GM18907 (cell line): ENCODE results near the gene RXRA.

Experiments
- ATAC-seq: cut with Tn5 transposase; IDR thresholded peaks from one replicate; pipeline ENCODE4 v1.9.1; 2021; ENCODE audit warnings: mild to moderate bottlenecking, moderate library complexity; ENCODE audit not compliant: unreplicated experiment

RXRA gene

GRCh38 chr9:134335486-134336220 is 9.4 kb downstream of the RXRA start:
- no peak for ATAC-seq

- no peak for ATAC-seq
Observed at GRCh38 chr9:134336228-134336627, 10.0 kb downstream of the RXRA start.

GRCh38 chr9:134336924-134337323 is 10.7 kb downstream of the RXRA start:
- ATAC-seq = no peak

DNA sequence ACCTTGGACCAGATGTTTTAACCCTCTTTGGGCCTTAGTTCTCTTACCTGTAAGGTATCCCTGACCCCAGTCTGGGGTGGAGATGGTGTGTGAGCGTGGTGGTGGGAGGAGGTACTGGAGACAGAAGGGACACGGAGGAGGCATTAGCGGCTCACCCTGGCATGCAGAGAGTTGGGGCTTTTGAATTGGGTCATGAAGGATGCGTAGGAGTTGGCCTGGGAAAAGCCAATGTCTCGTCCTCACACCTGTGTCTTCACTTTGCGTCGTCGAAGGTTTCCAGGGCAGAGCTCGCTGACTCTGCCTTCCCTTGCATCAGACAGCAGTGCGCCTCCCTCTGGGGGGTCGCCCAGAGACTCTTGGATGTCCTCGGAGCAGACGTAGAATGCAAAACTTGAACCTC is 11.2 kb downstream of the RXRA start:
- no peak for ATAC-seq

DNA sequence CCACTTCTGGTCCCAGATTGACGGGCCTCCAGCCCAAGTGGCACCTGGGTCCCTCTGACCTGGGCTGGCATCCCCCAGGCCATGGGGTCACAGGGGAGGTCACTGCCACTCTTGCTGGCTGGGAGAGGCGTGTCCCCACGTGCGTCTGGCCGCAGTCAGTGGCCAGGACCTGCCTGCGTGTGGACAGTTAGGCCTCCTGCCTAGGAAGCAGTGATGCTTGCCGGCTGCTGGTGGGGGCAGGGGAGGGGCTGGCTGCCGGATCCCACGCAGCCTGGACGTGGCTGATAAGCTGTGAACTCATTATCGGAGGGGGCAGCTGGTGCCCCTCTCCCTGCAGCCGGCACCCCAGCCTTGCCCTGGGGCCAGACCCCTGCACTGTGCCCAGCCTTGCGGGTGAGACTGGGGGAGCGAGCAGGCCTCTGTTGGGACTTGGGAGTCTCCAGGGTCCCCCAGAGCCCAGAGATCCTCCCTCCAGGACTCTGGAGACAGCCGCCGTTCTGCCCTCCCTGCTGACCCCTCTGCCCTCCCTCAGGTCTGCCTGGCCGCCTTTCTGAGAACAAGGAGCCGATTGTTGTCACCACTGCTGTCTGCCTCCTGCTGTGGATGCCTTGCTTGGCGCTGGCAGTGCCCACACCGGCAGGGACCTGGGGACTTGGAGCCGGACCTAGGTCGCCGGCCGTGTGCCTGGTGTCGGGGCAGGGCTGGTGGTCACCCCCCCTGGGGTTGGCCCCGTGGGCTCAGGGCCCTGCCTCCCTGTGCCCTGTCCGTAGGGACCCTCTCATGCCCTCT is 12.3 kb downstream of the RXRA start:
- ATAC-seq = no peak

DNA sequence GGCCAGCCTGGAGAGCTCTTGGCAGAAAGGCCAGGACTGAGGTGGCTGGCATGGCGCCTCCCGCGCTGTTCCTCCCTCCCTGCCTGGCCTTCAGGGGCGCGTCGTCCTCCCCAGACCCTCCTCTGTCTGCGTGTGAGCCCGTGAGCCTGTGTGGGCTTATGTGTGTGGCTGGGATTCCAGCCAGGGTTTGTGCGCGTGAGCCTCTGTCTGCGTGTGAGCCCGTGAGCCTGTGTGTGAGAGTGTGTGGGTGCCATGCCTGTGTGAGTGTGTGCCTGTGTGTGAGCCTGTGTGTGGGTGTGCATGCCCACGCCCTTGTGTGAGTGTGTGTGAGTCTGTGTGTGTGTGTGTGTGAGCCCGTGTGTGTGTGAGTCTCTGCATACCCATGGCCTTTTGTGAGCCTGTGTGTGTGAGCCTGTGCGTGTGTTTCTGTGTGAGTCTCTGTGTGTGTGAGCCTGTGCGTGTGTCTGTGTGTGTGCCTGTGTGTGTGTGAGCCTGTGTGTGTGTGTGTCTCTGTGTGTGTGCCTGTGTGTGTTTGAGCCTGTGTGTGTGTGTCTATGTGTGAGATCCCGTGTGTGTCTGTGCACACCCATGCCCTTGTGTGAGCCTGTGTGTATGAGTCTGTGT is 13.0 kb downstream of the RXRA start:
- ATAC-seq = no peak

DNA sequence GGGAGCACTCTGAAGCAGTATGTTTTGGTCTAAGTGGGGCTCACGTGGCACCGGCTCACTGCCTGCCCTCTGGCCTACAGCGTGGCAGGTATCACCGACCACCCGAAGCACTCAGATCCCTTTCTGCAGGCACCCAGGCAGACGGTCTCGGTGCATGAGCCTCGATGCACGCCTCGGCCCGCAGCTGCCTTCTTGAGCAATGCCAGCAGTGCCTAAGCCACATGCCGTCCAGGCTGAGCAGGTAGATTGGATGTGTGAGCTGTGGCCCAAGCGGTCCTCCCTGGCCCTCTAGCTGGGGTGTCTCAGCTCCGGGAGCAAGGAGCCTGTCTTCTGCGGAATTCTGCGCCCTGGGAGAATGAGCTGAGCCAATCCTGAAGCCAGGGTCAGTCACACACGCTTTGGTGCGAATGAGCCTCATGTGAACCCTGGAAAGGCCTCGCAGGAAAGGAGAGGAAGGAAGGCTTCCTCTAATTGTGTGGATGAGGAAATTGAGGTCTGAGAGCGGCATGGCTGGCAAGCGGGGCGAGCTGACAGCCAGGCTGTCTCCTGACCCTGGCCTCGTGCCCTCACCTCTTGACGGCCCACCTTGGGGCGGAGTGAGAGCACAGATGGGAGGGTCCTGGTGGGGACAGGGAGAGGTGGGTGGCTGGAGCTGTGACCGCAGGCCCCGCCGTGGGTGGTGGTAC is 14.4 kb downstream of the RXRA start:
- ATAC-seq = no peak

DNA sequence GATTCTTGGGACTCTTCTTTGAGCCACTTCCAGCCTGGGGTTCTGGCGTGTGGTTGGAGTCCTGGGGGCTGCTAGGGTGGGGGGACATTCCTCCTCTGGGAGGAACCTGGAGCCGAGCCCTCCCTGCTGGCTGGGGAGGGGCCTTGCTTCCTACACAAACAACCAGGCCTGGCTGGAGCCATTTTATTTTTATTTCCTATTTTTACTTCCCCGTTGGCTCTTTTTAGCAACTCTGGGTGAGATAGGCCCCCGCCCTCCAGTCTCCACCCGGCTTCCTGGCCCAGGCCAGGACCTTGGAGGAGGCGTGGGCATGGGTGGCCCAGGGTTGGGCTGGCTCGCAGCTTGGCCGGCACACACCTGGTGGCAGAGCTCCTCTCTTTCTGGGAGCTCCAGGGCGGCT is 15.1 kb downstream of the RXRA start:
- ATAC-seq = no peak

DNA sequence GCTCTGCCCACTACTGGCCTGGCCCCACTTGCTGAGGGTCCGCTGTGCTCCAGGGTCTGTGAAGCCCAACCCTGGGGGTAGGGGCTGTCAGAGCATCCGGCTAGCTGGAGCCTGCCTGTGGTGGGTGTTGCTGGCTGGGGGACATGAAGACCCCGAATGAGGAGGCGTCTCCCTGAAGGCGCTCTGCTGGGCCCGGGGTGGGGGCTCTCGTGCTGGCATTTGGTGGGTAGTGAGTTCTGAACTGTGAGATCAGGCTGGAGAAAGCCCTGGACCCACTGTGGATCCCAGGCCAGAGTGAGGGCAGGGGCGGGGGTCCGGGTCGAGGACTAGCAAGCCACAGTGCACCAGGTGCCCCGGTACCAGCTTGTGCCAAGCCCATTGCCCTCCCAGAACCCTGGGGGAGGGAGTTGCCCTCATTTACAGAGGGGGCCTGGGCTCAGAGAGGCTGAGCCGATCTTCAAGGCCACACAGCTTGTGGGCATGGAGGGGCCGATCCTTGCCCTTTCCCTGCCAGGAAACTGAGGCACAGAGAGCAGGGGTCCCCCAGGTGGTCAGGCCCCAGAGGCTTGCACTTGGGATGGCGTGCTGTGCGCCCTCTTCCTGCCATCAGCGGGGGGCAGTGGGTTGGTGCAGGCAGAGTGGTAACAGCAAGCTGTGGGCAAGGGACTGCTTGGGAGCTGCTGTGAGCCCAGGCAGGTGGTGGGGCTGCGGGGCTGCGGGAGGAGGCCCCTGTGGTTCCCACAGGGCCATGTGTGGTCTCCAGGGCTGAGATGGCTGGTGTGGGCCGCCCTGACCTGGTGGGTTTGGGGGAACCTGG is 15.9 kb downstream of the RXRA start:
- no peak for ATAC-seq

- no peak for ATAC-seq
Observed at GRCh38 chr9:134342746-134343115, 16.5 kb downstream of the RXRA start.

- ATAC-seq = no peak
Observed at GRCh38 chr9:134343637-134344036, 17.4 kb downstream of the RXRA start.

GRCh38 chr9:134344068-134344799 is 18.0 kb downstream of the RXRA start:
- no peak for ATAC-seq

DNA sequence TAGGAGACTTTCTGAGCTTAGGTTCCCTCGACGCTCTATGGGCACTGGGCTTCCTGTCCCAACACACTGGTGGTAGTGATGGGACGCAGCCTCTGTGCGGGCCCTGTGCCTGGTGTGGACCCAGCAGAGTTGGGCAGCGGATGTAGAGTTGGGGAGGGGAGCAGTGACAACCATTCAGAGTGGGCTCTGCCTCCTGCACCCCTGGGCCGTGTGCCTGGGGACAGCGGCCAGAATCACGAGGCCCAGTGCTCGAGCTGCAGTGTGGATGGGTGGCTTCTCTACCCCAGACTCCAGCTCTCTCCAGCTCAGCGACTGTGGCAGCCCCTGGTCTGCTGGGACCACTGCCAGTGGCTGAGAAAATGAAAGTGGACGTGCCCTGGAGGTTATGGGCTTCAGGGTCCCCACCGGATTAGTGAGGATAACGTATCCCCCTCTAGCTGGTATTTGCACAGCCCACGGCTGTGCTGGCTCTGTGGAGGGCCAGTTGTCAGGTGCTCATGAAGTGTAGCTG is 18.6 kb downstream of the RXRA start:
- no peak for ATAC-seq

GRCh38 chr9:134345737-134346136 is 19.5 kb downstream of the RXRA start:
- ATAC-seq = no peak

GRCh38 chr9:134346151-134346550 is 19.9 kb downstream of the RXRA start:
- ATAC-seq = no peak

DNA sequence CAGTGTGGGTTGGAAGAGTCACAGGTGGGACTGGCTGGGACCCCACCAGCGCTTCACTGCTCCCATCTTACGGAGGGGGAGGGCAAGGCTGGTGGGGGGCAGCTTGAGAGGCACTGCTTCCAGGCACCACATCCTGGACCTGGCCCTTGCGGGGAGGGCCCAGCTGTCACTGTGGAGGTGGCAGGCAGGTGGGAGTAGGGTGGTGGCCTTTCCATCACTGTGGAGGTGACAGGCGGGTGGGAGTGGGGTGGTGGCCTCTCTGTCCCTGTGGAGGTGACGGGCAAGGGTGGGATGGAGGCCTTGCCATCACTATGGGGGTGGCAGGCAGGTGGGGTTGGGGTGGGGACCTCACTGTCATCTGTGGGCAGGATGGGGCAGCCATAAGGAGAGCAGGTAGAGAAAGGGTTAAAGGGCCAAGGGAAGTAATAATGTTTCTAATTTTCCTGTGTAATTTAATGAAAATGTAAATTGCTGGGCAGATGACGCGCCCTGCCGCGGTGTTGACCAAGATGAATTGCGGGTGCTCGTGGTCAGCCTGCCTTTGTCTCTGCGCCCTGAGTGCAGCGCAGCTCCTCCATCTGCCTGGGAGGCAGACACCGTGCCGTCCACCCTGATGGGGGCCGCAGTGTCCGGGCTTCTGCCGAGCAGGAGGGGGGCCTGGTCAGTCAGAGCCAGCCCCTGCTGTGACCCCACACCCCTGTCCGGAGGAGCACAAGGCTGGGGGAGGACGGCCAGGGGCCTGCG is 20.8 kb downstream of the RXRA start:
- ATAC-seq = no peak

- no peak for ATAC-seq
Observed at GRCh38 chr9:134347996-134348395, 21.7 kb downstream of the RXRA start.

GRCh38 chr9:134348404-134349155 is 22.3 kb downstream of the RXRA start:
- no peak for ATAC-seq
